GM23248 (cell line): Measurements from ENCODE around the gene SLC39A1. TPM values are rescaled to one million over a fixed set of nuclear protein-coding genes. Genes with fewer than 3 reads are reported as not detected.

Source experiments
- DNase-seq: peaks from one replicate; pipeline ENCODE4 v3.0.0-alpha.2; 2015
- H2AFZ ChIP-seq: fragments of 200-600 bp; sonication (generic); 2 replicates; pipeline ENCODE4 v1.6.1; 2016; ENCODE audit warnings: antibody characterized with exemption
- H3F3A ChIP-seq: fragments of 200-600 bp; sonication (generic); 2 replicates; pipeline ENCODE4 v1.6.1; 2016; ENCODE audit warnings: mild to moderate bottlenecking, antibody characterized with exemption, mixed run types; ENCODE audit not compliant: insufficient read depth
- H3K27ac ChIP-seq: fragments of 200-600 bp; sonication (generic); 2 replicates; pipeline ENCODE4 v1.5.1; 2016; ENCODE audit warnings: mild to moderate bottlenecking
- H3K27me3 ChIP-seq: fragments of 200-600 bp; sonication (generic); replicated peaks from 2 replicates; pipeline ENCODE4 v1.6.1; 2016; ENCODE audit warnings: mild to moderate bottlenecking; ENCODE audit not compliant: insufficient read depth
- H3K36me3 ChIP-seq: fragments of 200-600 bp; sonication (generic); 2 replicates; pipeline ENCODE4 v1.6.1; 2016; ENCODE audit warnings: low read depth, mild to moderate bottlenecking
- H3K4me1 ChIP-seq: fragments of 200-600 bp; sonication (generic); 2 replicates; pipeline ENCODE4 v1.6.1; 2016; ENCODE audit warnings: mild to moderate bottlenecking; ENCODE audit not compliant: insufficient read depth
- H3K4me2 ChIP-seq: fragments of 200-600 bp; sonication (generic); one replicate; pipeline ENCODE4 v1.6.1; 2016; ENCODE audit warnings: mild to moderate bottlenecking; ENCODE audit not compliant: unreplicated experiment
- H3K4me3 ChIP-seq: fragments of 200-600 bp; sonication (generic); 2 replicates; pipeline ENCODE4 v1.5.1; 2016; ENCODE audit warnings: mild to moderate bottlenecking
- H3K79me2 ChIP-seq: fragments of 200-600 bp; sonication (generic); 2 replicates; pipeline ENCODE4 v1.6.1; 2016; ENCODE audit warnings: mild to moderate bottlenecking; ENCODE audit not compliant: insufficient read depth
- H3K9ac ChIP-seq: fragments of 200-600 bp; sonication (generic); 2 replicates; pipeline ENCODE4 v1.6.1; 2016; ENCODE audit warnings: mild to moderate bottlenecking
- H3K9me2 ChIP-seq: fragments of 200-600 bp; sonication (generic); 2 replicates; pipeline ENCODE4 v1.6.1; 2016; ENCODE audit warnings: mixed run types, mild to moderate bottlenecking, moderate library complexity; ENCODE audit not compliant: insufficient read depth
- H3K9me3 ChIP-seq: fragments of 200-600 bp; sonication (generic); one replicate; pipeline ENCODE4 v1.6.1; 2017; ENCODE audit warnings: low read depth
- H4K20me1 ChIP-seq: fragments of 200-600 bp; sonication (generic); 2 replicates; pipeline ENCODE4 v1.6.0; 2016; ENCODE audit not compliant: insufficient read depth
- EZH2 ChIP-seq: fragments of 200-600 bp; sonication (generic); IDR thresholded peaks from 2 replicates; pipeline ENCODE4 v1.6.1; 2018; ENCODE audit warnings: antibody characterized with exemption, mild to moderate bottlenecking; ENCODE audit not compliant: insufficient read depth, poor library complexity, severe bottlenecking
- EZH2phosphoT487 ChIP-seq: fragments of 200-600 bp; sonication (generic); IDR thresholded peaks from 2 replicates; pipeline ENCODE4 v1.6.1; 2018; ENCODE audit warnings: antibody characterized with exemption, moderate library complexity, mild to moderate bottlenecking, low read depth; ENCODE audit not compliant: insufficient read depth
- WGBS, 2 experiments: methylation state at CpG; one replicate each; pipeline ENCODE4 v1.1.6; 2015 to 2017; ENCODE audit warnings: low lambda C conversion rate in 2 of 2, low coverage in 1 of 2; ENCODE audit errors: missing lambda C conversion rate in 2 of 2; 5-methylcytosine and 5-hydroxymethylcytosine counted together
- in situ Hi-C: fragments of 300-500 bp; cut with MboI; formaldehyde crosslinking; loops from 2 replicates; pipeline ENCODE4 v1.15.0; 2020
- polyA plus RNA-seq: library from polyadenylated mRNA; unstranded; fragments of >200 nt; fragmentation: Nextera tagmentation; extraction: Ambion mirVana; gene quantifications from 2 replicates; pipeline ENCODE4 v1.2.1, GENCODE V29; 2016
- total RNA-seq: library from RNA; depleted of rRNA; stranded (reverse); fragments of >200 nt; shearing (Covaris generic); gene quantifications from 2 replicates; pipeline ENCODE4 v1.2.3, GENCODE V29; 2014

The SLC39A1 gene
- total and polyA plus RNA-seq, 2 experiments from 2014 or later = 91.9 to 120 TPM

DNA sequence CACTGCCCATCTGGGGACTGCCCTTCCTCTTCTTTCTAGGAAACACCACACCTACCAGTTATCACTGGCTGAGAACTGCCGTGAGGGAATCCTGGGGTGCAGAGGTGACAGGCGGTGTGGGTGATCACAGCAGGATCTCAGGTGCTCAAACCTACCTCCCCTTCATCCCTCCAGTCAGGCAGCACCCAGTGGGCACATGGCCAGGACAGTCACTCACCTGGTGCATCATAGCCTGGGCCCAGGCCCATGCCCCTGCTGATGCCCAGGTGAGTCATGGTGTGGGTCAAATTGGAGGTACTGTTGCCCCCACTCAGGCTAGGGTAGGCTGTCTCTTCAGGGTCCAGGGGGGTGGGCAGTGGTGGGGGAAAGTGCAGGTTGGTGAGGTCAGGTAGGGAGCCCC lies 11.5 kb downstream of the SLC39A1 start:
- no peak overlapping the region for H3K4me3 ChIP-seq
- TF ChIP-seq EZH2 (no peak), EZH2phosphoT487 (no peak)
- no peaks in the 10 kb centered on the region for H3K9me3 ChIP-seq
- peaks cover 5% of the 10 kb centered on the region for H3K4me1 ChIP-seq
- no peaks in the 10 kb centered on the region for H3K27me3 ChIP-seq
- 100% methylated on average over 2 of the region's 2 CpGs for WGBS, 2 experiments
- DNase-seq = no peak
- no peak overlapping the region for H3K9ac ChIP-seq
- in situ Hi-C loops = no loop called here
- H3K27ac ChIP-seq = no peak overlapping the region
- H3K79me2 ChIP-seq = peaks cover 57% of the 10 kb centered on the region
- H3K36me3 ChIP-seq = peaks cover 18% of the 10 kb centered on the region; the same call in 1 of the 2 replicates
- H3K9me2 ChIP-seq = no peaks in the 10 kb centered on the region
- no peak overlapping the region for H3K4me2 ChIP-seq
- peaks cover 6% of the 10 kb centered on the region; the same call in 1 of the 2 replicates for H3F3A ChIP-seq
- no peak overlapping the region for H2AFZ ChIP-seq
- no peaks in the 10 kb centered on the region for H4K20me1 ChIP-seq

- H3K36me3 ChIP-seq = peaks cover 18% of the 10 kb centered on the region; the same call in 1 of the 2 replicates
- H3K4me1 ChIP-seq = no peaks in the 10 kb centered on the region
- no peak overlapping the region for H3K9ac ChIP-seq
- H2AFZ ChIP-seq = no peak overlapping the region
- no peak overlapping the region for H3K27ac ChIP-seq
- no peaks in the 10 kb centered on the region for H4K20me1 ChIP-seq
- no peak overlapping the region for H3K4me2 ChIP-seq
- no peaks in the 10 kb centered on the region for H3K27me3 ChIP-seq
- no peak for TF ChIP-seq EZH2
- TF ChIP-seq EZH2phosphoT487 = no peak
- no peaks in the 10 kb centered on the region for H3K9me3 ChIP-seq
- WGBS, 2 experiments = 90 to 94% methylated on average over 4 to 11 of the region's 11 CpGs
- H3K9me2 ChIP-seq = no peaks in the 10 kb centered on the region
- in situ Hi-C loops = no loop called here
- no peak overlapping the region for H3K4me3 ChIP-seq
- peaks cover 51% of the 10 kb centered on the region for H3K79me2 ChIP-seq
- H3F3A ChIP-seq = peaks cover 6% of the 10 kb centered on the region; the same call in 1 of the 2 replicates
- no peak for DNase-seq
These were observed 12.2 kb downstream of the SLC39A1 start for GRCh38 chr1:153951183-153951582.

DNA sequence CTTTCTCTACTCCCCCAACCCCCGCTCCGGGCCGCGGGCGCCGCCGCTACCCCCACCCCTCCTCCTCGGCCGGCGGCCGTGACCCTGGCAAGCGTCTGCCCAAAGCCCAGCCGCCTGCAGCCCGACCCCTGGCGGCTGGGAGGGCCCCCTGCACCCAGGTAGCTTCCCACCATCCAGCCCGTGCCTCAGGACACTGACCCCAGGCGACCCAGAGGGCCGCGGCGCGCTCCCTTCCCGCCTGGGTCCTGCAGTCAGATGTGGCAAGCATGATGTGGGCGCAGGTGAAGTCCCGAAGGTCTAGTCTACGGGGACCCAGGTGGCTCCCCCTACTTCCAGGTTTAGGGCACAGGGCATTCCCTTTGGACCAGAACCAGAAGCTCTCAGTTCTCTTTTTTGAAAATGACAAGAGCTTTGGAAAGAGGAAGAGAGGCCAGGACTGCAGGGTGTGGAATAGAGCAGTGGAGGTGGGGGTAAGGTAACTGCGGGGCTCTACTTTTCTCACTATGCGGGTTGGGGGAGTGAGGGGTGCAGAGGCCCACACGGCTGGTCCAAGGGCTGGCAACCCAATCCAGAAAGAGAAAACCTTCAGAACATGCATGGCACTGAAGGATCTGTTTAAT lies 16.6 kb downstream of the SLC39A1 start, which contains the start of gene DENND4B:
Gene DENND4B (minus strand): TSS at position 97 of the 620 bp plus-strand sequence. CDS start 2,344 bp downstream, outside the sequence.
- Histone ChIP-seq H4K20me1 (no peaks in the 10 kb centered on the region), H3K4me2 (peak within 1 kb of the TSS; percentile 88), H3K36me3 (peaks cover 15% of the 10 kb centered on the region; the same call in 1 of the 2 replicates), H3K9ac (peak within 1 kb of the TSS; percentile 90), H2AFZ (peak within 1 kb of the TSS; percentile 87), H3K9me2 (no peaks in the 10 kb centered on the region), H3K4me1 (peaks cover 3% of the 10 kb centered on the region; the same call in 1 of the 2 replicates), H3F3A (peaks cover 6% of the 10 kb centered on the region; the same call in 1 of the 2 replicates), H3K27me3 (no peaks in the 10 kb centered on the region), H3K4me3 (peak within 1 kb of the TSS; percentile 90), H3K9me3 (no peaks in the 10 kb centered on the region), H3K79me2 (peaks cover 30% of the 10 kb centered on the region), H3K27ac (peak within 1 kb of the TSS; percentile 77)
- TF ChIP-seq EZH2phosphoT487 (no peak), EZH2 (no peak)
- DNase-seq = peak; percentile 89
- 9 to 10% methylated on average over 20 to 24 of the region's 28 CpGs for WGBS, 2 experiments
- in situ Hi-C loops = no loop called here

DNA sequence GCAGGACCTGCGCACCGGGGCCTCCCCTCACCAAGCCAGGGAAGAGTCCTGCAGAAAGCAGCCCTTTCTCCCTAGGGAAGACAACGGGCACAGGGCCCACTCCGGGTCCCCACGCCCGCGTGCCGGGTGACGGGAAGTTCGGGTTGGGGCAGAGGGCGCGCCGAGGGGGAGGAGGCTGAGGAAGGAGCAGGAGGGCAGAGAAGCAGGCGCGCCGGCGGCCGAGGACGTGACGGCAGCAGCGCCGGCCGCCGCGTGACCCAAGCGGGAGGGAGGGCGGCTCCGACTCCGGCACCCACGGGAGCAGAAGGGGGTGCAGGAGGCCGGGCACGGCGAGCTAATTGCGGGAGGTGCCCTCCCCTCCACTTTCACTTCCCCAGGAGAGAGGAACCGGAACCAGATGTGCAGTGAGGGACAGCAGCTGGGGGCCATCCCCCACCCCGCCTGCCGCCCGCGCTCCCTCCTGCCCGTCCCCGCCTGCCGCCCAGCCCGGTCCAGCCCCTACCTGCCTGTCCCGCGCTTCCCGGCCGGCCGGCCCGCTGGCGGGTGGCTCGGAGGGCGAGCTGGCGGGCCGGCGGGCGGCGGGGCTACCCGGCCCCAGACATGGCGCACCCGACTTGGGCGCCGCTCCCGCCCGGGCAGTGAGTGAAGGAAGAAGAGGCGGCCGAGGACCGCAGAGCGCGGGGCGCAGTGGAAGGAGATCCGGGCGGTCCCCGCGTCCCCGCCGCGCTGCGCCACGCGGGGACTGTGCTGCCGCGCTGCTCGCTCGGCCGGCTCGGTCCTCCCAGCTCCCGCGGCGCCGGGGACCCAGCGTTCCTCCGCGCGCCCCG lies 17.3 kb downstream of the SLC39A1 start:
- Histone ChIP-seq H3K4me3 (peak overlapping the region; percentile 90), H4K20me1 (no peaks in the 10 kb centered on the region), H3K9ac (peak overlapping the region; percentile 90), H3K4me1 (peaks cover 3% of the 10 kb centered on the region; the same call in 1 of the 2 replicates), H3K9me3 (no peaks in the 10 kb centered on the region), H3K9me2 (no peaks in the 10 kb centered on the region), H2AFZ (peak overlapping the region; percentile 87), H3F3A (peaks cover 6% of the 10 kb centered on the region; the same call in 1 of the 2 replicates), H3K79me2 (peaks cover 30% of the 10 kb centered on the region), H3K27ac (peak overlapping the region; percentile 77), H3K36me3 (peaks cover 11% of the 10 kb centered on the region; the same call in 1 of the 2 replicates), H3K27me3 (no peaks in the 10 kb centered on the region), H3K4me2 (peak overlapping the region; percentile 88)
- DNase-seq = peak; percentile 87
- 1 to 2% methylated on average over 19 to 76 of the region's 95 CpGs for WGBS, 2 experiments
- no peak for TF ChIP-seq EZH2
- no peak for TF ChIP-seq EZH2phosphoT487
- in situ Hi-C loops = no loop called here
